Measurements from ENCODE around the gene PISD.

Gene PISD

DNA sequence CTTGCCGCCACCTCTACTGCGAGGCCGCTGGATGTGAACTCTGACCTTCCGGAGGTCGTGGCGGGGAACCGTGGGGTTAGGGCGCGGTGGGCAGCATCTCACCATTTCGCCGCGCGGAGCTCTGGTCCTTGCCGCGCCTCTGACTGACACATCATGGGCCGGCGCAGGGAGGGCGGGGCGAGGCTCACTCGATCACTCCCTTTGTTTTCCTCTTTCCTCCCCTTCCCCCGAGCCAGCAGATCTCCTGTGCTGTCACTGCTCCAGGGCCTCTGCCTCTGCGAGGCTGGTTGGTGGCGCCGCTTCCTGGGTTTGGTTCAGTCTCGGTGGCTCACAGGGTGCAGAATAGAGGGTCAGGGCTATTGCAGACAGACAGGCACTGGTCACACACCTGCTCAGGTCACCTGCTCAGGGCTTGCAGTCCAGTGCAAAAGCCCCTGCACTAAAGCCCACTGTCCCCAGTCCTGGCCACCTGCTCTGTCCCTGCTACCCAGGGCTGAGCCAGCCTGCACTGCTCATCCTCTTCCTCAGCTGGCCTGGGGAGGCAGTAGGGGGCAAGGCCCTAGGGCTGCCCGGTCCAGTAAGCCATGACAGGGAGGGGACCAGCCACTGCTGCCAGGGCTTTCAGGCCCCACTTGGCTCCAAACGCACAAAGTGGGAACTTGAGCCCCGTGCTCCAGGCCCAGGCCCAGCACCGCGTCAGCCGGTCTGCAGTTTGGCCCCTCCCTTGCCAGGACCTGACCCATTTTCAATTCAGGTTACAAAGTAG, 36.2 kb downstream of the PISD start:
- DNase-seq (ENCODE audit: low read depth): no peak

DNA sequence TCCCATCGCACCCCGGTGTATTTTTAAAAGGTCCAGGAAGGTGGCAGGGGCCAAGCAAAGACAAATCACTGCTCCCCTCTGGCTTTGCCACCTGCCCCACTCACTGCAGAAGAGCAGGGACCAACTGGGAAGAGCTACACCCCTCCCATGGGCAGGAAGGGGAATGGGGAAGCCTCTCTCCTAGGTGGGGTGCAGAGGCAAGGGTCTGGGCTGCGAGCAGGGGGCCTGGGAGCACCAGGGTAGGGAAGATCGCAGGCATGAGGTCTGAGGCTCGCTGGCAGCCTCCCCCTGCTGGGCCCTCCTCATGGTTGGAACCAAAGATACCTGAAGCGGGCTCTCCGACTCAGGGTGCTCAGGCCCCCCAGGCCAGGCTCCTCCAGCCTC, 36.8 kb downstream of the PISD start:
- DNase-seq (ENCODE audit: low read depth): no peak

DNA sequence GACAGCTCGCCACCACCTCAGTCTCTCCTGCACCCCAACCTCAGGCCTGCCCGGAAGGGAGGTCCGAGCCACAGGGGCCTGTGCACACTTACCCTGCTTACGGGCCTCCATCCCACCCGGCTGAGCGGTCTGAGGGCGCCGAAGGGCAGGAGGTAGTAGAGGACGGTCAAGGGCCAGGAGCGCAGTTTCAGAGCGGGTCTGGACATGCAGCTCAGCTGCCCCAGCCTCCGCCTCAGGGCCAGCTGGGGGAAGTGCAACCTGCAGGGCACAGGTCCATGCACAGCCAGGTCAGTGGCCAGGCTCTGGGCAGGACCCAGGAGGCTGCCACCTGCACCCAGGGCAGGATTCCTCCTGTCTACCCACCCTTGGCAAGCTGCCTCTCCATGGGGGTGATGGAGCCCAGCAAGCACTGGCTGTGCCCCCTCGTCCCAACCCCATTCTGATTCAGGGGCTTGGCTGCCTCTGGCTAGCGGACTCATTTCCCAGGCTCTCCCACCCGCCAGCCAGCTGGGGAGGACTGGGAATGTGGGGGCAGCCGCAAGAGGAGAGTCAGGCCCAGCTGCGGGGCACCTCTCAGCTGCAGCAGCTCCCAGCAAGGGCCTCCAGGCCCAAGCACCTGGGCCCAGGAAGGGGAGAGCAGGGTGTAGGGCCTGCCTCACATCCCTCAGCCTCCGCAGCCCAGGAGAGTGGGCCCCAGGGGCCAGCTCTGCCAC, 38.3 kb downstream of the PISD start:
- DNase-seq (ENCODE audit: low read depth): no peak

DNA sequence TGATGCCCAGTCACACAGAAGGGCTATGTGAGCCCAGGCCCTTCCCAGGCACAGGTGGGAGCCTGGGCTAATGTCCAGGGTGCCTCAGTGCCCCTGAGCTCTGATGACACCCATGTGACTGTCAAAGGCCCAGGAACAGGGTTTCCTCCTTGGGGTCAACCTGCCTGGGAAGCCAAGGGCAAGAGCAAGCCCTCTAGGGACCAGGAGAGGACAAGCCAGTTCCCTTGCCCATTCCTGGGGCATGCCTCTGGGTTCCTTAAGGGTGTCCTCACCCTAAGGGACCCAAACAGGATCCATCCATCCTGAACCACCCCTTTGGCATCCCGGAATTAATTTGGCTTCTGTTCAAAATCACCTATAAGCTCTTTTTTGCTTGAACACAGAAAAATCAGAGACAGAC, 39.0 kb downstream of the PISD start:
- DNase-seq (ENCODE audit: low read depth): no peak

DNA sequence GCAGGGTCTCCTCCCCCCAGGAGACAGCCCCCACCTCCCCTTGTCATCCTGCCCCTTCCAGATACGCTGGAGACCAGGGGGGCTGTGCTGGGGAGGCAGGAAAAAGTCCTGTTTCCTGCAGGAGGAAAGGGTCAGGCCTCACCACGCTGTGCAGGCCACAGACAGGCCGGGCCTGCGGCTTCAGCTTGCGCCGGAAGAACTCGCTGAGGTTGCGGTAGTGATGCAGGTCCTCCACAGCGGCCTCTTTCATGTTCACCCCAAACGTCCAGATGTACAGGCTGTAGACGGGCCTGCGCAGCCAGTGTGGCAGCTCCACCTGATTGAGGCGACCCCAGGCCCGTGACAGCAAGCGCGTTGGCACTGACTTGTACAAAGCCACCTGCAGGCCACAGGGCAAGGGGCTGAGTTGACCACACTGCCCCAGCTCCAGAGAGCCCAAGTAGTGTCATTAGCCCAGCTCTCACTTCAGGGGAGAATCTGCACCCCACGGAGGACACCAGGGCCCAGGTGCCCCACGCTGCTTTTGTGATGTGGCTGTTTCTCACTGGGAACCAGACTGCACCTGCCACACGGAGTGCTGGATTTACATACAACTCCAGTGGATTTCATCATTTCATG, 40.4 kb downstream of the PISD start:
- no peak for DNase-seq (ENCODE audit: low read depth)

DNA sequence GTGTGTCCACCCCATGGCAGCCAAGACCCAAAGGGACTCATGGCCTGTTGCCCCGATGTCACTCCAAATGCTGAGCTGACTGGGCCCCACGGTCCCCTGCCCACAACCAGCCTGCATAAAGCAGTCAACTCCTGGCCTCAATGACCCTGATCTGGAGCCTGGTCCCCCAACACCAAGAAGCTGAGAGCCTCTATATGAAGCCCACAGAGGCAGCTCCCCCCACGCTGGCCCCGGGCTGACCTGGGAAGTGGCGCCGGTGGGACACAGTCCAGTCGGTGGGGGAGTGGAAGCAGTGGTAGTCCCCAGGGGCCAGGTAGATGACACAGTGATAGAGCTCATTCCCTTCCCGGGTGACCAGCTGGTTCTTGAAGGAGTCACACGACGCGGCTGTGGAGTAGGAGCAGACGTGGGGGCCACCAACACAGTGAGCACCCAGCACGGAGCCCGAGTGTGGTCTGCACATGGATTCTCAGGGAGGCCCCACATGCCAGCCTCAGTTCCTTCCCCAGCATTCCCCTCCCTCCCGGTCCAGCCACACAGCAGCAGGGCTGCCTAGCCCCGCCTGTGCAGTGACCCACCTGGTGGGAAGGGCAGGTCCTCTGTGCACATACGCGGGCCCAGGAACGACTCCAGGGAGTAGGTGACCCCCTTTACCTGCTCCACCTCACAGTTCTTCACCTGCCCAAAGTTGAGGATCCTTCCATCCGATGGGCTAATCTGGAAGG, 41.1 kb downstream of the PISD start:
- DNase-seq (ENCODE audit: low read depth): no peak

DNA sequence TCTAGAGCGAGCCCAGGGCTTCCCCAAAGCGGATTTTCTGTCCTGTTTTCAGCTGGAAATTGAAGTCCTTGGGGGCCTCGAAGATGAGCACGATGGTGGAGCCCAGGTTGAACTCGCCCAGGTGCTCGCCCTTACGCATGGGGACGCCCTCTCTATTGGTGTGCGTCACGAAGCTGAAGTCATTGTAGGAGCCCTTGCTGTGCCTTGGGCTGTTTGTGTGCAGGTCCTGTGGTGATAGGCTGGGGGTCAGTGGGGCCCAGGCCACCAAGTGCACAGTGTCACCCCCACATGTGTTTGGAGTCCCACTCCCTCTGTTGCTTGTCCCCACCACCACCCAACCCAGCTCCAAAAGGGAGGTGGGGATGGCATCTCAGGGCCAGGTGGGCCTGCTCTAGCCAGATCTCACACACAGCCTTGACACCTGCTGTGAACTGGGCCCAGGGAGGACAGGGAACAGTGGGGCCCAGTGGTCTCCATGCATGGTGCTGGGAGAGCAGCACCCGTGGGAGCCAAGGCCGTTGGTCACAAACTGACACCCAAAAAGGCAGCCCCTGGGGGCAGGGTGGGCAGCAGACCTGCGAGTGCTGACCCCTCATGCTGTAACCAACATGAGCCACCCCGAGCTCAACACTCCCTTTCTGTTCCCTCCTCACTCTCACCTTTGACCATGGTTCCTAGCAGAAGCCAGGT, 42.3 kb downstream of the PISD start:
- no peak for DNase-seq (ENCODE audit: low read depth)

DNA sequence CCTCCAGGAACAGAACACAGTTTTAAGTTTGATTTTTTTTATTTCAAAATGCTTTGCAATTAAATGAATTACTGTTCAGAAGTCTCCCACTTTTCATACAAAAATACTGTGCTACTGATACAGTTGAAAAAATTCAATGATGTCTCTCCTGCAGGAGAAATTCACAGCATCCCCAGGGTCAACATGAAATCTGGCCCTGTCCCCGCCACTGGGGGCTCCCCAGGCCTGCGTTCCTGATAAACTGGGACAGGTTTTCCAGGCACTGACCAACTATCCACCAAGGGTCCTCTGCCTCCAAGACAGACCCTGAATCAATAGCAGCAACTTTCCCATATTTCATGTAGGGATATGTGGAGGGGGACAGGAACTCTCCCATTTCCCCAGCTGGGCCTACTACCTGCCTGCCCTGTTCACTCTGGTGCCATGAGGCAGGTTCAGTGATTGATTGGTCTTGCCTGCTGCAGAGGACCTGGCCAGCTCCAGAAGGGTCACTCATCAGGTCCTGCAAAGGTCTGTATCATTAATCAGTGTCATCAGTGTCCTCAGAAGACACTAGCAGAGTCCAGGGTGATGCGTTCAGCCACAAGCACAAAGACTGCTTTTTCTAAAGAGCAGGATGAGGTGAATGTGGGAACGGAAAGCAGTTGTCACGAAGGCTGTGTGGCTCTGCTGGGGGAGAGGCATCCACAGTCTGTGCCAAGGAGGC, 43.4 kb downstream of the PISD start:
- DNase-seq (ENCODE audit: low read depth): no peak

DNA sequence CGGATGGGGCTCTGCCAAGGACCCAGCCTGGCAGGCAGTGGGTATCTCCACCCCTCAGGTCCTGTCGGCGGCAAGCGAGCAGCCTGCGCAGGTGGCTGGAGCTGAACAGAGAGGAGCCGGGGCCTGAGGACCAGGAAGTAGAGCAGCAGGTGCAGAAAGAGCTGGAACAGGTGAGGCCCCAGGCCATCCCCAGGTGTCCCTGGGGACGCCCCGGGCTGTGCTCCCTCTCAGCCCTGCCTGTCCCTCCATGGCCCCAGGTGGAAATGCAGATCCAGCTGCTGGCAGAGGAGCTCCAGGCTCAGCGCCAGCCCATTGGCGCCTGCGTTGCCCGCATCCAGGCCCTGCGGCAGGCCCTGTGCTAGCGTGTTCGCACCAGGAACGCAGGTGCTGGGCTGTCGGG, 44.0 kb downstream of the PISD start:
- no peak for DNase-seq (ENCODE audit: low read depth)

DNA sequence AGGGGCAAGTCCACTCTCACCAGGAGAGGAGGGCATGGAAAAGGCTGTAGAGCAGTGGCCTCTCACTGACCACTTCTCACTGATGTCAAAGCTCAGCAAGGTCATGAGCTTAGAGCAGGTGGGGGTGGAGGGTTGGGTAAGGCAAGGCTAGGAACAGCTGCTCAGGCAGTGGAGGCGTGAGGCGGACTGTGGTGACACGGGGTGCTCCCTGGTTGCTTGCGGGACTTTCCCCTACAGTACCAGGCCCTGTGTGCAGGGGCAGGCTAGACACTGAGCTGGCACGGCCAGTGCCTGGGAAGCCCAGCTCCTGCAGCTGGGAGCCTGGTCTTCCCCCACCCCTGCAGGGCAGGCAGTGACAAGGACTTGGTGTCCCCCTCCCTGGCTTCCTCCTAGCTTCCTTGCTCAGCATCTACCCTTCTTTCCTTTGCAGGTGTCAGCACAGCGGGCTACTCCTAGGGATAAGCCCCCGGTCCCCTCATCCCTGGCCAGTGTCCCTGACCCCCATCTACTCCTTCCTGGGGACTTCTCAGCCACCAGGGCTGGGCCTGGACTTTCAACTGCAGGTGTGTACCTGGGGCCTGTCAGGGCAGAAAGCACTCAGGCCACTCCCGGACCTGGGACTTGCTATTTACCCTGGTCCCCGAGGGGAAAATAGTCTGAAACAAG, 45.6 kb downstream of the PISD start:
- DNase-seq (ENCODE audit: low read depth): no peak

DNA sequence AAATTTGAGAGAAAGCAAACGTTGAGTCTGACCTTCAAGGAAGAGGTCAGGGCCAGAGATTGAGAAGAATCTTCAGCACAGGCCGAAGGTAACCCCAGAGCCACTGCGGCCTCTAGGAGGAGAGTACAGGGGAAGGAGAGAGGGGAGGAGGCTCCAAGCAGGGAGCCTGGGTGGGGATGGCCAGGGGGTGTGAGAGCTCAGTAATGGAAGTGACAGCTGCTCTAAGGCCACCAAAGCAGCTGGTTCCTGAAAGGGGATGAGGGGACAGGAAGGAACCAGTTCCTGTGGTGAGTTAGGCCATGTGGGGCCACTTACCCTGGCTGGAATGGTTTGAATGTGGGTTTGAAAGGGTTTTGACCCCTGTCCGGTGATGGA, 46.1 kb downstream of the PISD start:
- DNase-seq (ENCODE audit: low read depth): no peak

DNA sequence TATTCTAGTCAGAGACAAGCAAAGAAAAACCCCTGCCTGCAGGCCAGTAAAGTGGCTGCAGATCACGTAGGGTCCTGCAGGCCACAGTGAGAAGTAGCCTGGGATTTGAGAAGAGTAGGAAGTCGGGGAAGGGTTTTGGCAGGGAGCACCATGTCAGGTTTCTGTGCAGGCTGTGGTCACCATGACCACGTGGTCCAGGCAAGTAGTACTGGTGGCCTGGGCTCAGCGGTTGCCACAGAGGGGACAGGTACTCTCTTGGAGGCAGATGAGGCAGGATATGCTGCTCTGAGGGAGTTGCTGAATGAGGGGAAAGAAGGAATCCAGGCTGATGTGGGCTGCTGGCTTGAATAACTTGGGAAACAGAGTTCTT, 46.5 kb downstream of the PISD start:
- no peak for DNase-seq (ENCODE audit: low read depth)

DNA sequence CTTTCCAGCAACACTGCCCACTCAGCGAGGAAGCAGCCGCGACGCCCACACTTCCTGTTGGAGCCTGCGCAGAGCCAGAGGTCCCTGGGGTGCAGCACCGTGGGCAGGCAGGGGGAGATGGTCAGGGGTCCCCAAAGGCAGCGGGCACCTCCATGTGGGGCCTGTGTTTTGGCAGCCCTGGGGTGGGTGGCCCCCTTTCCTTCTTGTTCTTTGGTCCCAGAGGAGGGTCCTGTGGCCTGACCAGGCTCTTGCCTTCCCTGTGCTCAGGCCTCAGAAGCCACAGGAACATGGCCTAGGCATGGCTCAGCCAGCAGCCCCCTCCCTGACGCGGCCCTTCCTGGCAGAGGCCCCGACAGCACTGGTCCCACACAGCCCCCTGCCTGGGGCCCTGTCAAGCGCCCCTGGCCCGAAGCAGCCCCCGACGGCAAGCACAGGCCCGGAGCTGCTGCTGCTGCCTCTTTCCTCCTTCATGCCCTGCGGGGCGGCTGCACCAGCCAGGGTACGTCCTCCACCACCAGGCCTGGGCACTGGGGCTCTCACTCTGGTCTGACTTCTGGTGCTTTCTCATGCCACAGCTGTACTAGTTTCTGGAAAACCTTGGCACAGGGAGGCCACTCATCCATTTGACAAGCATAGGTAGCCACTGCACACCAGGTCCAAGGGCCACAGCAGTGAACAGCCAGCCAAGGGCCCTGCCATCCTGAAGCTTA, 47.1 kb downstream of the PISD start:
- no peak for DNase-seq (ENCODE audit: low read depth)

DNA sequence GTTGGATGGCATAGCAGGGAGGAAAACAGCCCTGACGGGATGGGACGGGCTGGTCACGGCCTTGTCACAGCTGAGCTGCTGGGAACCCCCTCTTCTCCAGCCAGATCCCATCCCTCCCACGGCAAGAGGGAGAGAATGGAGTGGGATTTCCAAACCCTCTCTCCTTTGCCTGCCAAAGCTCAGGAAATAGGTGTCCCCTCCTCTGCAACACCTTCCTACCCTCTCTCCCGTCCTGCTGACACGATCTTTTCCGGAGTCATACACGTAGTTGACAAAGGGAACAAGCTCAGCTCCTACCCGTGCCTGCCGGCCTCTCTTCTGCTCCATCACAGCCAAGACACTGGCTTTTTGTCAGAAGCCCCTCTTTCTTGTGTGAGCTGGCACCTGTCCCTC, 48.1 kb downstream of the PISD start:
- DNase-seq (ENCODE audit: low read depth): no peak

DNA sequence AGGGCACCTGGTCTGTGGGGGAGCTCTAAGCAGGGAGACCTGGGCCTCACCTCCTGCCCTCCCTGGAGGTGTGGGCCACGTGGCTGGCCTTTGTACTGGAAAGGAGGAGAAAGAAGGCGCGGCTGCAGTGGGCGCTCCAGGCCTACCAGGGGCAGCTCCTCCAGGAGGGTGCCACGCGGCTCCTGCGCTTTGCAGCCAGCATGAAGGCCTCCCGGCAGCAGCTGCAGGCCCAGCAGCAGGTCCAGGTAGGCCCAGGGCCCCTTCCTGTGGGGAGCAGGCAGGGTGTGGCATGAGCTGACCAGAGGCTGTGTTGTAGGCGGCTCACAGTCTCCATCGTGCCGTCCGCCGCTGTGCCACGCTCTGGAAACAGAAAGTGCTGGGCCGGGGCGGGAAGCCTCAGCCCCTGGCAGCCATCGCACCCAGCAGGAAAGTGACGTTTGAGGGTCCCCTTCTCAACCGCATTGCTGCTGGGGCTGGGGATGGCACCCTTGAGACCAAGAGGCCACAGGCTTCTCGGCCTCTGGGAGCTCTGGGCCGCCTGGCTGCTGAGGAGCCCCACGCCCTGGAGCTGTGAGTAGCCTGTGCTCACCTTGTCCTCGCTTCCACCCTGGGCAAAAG, 48.6 kb downstream of the PISD start:
- no peak for DNase-seq (ENCODE audit: low read depth)

DNA sequence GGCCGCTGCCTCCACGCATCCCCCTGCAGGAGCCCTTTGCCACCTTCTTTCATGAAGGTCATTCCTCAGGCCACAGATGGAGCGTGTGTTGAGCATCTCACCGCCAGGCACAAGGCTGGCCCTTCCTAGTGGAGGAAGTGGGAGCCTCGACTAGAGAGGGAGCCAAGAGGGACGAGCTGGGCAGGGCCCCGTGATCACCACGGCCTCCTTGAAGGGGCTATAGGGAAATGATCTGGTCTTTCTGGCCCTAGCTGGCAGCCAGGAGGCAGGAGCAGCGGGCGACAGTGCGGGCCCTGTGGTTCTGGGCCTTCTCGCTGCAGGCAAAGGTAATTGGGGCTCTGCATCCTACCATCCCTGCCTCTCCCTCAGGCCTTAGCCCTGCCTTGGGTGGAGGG, 49.1 kb downstream of the PISD start:
- no peak for DNase-seq (ENCODE audit: low read depth)

DNA sequence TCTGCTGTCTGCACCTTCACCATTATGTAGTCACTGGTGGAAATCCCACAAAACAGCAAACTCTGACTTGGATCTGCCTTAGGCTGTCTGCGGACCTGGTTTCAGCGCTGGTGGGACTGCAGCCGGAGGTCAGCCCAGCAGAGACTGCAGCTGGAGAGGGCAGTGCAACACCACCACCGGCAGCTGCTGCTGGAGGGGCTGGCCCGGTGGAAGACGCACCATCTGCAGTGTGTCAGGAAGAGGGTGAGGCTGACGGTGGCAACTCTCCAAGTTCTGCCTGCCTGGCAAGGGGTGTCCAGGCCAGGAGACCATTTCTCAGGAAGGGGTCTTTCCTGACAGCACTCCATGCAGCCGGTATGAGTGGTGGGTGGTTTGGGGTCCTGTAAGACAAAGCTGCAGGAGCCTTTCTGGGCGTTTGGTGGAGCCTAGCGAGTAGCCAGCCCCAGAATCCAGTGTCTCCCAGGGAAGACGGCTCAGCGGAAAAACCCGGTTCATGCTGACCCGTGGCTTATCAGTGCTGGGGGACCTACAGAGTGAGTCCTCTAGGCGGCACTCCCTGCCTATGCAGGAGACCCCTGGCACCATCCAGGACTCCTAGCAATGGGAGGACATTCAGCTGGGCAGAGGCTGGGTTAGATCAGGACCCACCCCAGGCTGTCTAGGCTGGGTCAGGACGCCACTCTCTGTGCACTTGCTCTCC, 50.8 kb downstream of the PISD start:
- DNase-seq (ENCODE audit: low read depth): no peak

DNA sequence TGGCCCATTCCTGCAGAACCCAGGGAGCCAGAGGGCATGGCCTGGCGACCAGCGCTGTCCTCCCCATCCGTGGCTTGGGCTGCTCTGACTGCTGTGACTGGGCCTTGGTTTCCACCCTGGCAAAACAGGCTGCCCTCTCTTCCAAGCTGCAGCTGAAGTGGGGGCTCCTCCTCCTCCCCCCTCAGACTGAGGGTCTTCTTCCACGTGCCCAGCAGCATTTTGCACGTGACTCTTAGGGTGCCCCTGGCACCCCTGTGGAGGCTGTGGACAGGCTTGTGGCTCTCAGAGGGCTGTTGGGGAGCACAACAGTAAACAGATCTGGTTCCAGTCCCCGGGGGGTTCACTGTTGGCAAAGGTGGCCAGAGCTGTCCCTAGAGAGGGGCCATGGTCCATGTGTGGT, 51.4 kb downstream of the PISD start:
- DNase-seq (ENCODE audit: low read depth): no peak

DNA sequence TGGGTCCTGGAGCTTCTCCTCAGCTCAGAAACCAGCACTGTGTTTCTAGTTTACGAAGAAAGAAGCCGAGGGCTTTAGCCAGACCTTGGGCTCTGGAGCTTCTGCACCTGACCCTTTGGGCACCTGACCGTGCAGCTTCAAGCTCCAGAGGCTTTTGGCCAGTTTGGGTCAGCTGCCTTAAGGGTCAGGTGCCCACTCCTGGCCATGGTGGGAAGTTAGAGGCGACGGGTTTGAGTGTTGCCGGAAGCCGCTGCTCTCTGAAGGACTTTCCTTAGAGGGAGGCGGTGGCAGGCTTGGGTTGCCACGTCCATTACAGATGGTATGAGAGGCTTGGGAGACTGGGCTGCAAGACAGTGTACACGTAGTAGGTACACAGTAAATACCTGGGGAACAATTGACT, 52.3 kb downstream of the PISD start:
- no peak for DNase-seq (ENCODE audit: low read depth)
